ENCODE measurements around the gene QRICH2. TPM values are rescaled to one million over a fixed set of nuclear protein-coding genes. Genes with fewer than 3 reads are reported as not detected.
"Not testable (repeated sequence)": the region's sequence is repeated elsewhere in the genome, so short reads cannot be mapped to it uniquely, and the experiment has no call there.

QRICH2 gene
- total RNA-seq, 1 donor: 3.6 TPM

- Histone ChIP-seq H3K27me3 (ENCODE audit: insufficient read depth, low read length) (peaks cover 30% of the 10 kb centered on the region), H3K79me2 (ENCODE audit: insufficient read depth, low read length) (no peaks in the 10 kb centered on the region), H2AFZ (ENCODE audit: low read length) (no peak overlapping the region), H3K4me1 (ENCODE audit: insufficient read depth, low read length) (peaks cover 10% of the 10 kb centered on the region), H3K4me3 (ENCODE audit: insufficient read depth, low read length) (no peak overlapping the region), H3K9me3 (ENCODE audit: low read depth, low read length) (no peaks in the 10 kb centered on the region), H4K20me1 (ENCODE audit: insufficient read depth, low read length) (no peaks in the 10 kb centered on the region), H3K27ac (ENCODE audit: low read depth, low read length) (no peak overlapping the region), H3K36me3 (ENCODE audit: insufficient read depth, low read length) (no peaks in the 10 kb centered on the region), H3K4me2 (ENCODE audit: insufficient read depth, low read length) (no peak overlapping the region)
- no peak for TF ChIP-seq CTCF (IDR thresholded peaks at IDR 0.05; ENCODE audit: extremely low read depth, low read depth, low read length)
- DNase-seq (ENCODE audit: insufficient read length, low spot score, missing footprints): no peak
These were observed 72.2 kb downstream of the QRICH2 start for GRCh38 chr17:76235883-76236282.

GRCh38 chr17:76234354-76234679 lies 73.8 kb downstream of the QRICH2 start:
- no peak for DNase-seq (ENCODE audit: insufficient read length, low spot score, missing footprints)

GRCh38 chr17:76233588-76234353 lies 74.3 kb downstream of the QRICH2 start:
- DNase-seq (ENCODE audit: insufficient read length, low spot score, missing footprints): no peak
- Histone ChIP-seq H3K4me1 (ENCODE audit: insufficient read depth, low read length) (peaks cover 7% of the 10 kb centered on the region), H3K27ac (ENCODE audit: low read depth, low read length) (no peak overlapping the region), H3K9me3 (ENCODE audit: low read depth, low read length) (no peaks in the 10 kb centered on the region), H3K27me3 (ENCODE audit: insufficient read depth, low read length) (peaks cover 29% of the 10 kb centered on the region), H4K20me1 (ENCODE audit: insufficient read depth, low read length) (no peaks in the 10 kb centered on the region), H3K4me2 (ENCODE audit: insufficient read depth, low read length) (no peak overlapping the region), H2AFZ (ENCODE audit: low read length) (no peak overlapping the region), H3K36me3 (ENCODE audit: insufficient read depth, low read length) (no peaks in the 10 kb centered on the region), H3K4me3 (ENCODE audit: insufficient read depth, low read length) (no peak overlapping the region), H3K79me2 (ENCODE audit: insufficient read depth, low read length) (no peaks in the 10 kb centered on the region)
- TF ChIP-seq CTCF (IDR thresholded peaks at IDR 0.05; ENCODE audit: extremely low read depth, low read depth, low read length): no peak

More at GRCh38 chr17:76234354-76234679, 73.8 kb downstream of the QRICH2 start:
- no peak for TF ChIP-seq CTCF (IDR thresholded peaks at IDR 0.05; ENCODE audit: extremely low read depth, low read depth, low read length)
- Histone ChIP-seq H3K4me2 (ENCODE audit: insufficient read depth, low read length) (no peak overlapping the region), H3K36me3 (ENCODE audit: insufficient read depth, low read length) (no peaks in the 10 kb centered on the region), H4K20me1 (ENCODE audit: insufficient read depth, low read length) (no peaks in the 10 kb centered on the region), H3K27ac (ENCODE audit: low read depth, low read length) (no peak overlapping the region), H3K9me3 (ENCODE audit: low read depth, low read length) (no peaks in the 10 kb centered on the region), H2AFZ (ENCODE audit: low read length) (no peak overlapping the region), H3K27me3 (ENCODE audit: insufficient read depth, low read length) (peaks cover 30% of the 10 kb centered on the region), H3K79me2 (ENCODE audit: insufficient read depth, low read length) (no peaks in the 10 kb centered on the region), H3K4me3 (ENCODE audit: insufficient read depth, low read length) (no peak overlapping the region), H3K4me1 (ENCODE audit: insufficient read depth, low read length) (peaks cover 7% of the 10 kb centered on the region)

- H2AFZ ChIP-seq (ENCODE audit: low read length): no peak overlapping the region
- no peak for DNase-seq (ENCODE audit: insufficient read length, low spot score, missing footprints)
These were observed 75.7 kb downstream of the QRICH2 start for GRCh38 chr17:76232342-76232741.

GRCh38 chr17:76226749-76227148 lies 81.3 kb downstream of the QRICH2 start:
- H3K27ac ChIP-seq (ENCODE audit: low read depth, low read length); H2AFZ ChIP-seq (ENCODE audit: low read length); H3K36me3 ChIP-seq (ENCODE audit: insufficient read depth, low read length); H3K79me2 ChIP-seq (ENCODE audit: insufficient read depth, low read length); H4K20me1 ChIP-seq (ENCODE audit: insufficient read depth, low read length); H3K4me2 ChIP-seq (ENCODE audit: insufficient read depth, low read length); DNase-seq (ENCODE audit: insufficient read length, low spot score, missing footprints); H3K9me3 ChIP-seq (ENCODE audit: low read depth, low read length); H3K4me3 ChIP-seq (ENCODE audit: insufficient read depth, low read length); H3K4me1 ChIP-seq (ENCODE audit: insufficient read depth, low read length): not testable (repeated sequence)
- peaks cover 15% of the 10 kb centered on the region for H3K27me3 ChIP-seq (ENCODE audit: insufficient read depth, low read length)

More at GRCh38 chr17:76232342-76232741, 75.7 kb downstream of the QRICH2 start:
- no peaks in the 10 kb centered on the region for H3K9me3 ChIP-seq (ENCODE audit: low read depth, low read length)
- H3K79me2 ChIP-seq (ENCODE audit: insufficient read depth, low read length): no peaks in the 10 kb centered on the region
- H3K4me3 ChIP-seq (ENCODE audit: insufficient read depth, low read length): no peak overlapping the region
- peaks cover 15% of the 10 kb centered on the region for H3K27me3 ChIP-seq (ENCODE audit: insufficient read depth, low read length)
- H3K4me2 ChIP-seq (ENCODE audit: insufficient read depth, low read length): no peak overlapping the region
- no peaks in the 10 kb centered on the region for H3K36me3 ChIP-seq (ENCODE audit: insufficient read depth, low read length)
- no peak overlapping the region for H3K27ac ChIP-seq (ENCODE audit: low read depth, low read length)
- TF ChIP-seq CTCF (IDR thresholded peaks at IDR 0.05; ENCODE audit: extremely low read depth, low read depth, low read length): no peak
- H4K20me1 ChIP-seq (ENCODE audit: insufficient read depth, low read length): no peaks in the 10 kb centered on the region
- peaks cover 7% of the 10 kb centered on the region for H3K4me1 ChIP-seq (ENCODE audit: insufficient read depth, low read length)

- H3K27ac ChIP-seq (ENCODE audit: low read depth, low read length); H3K79me2 ChIP-seq (ENCODE audit: insufficient read depth, low read length); H3K4me2 ChIP-seq (ENCODE audit: insufficient read depth, low read length); H3K9me3 ChIP-seq (ENCODE audit: low read depth, low read length); H4K20me1 ChIP-seq (ENCODE audit: insufficient read depth, low read length); DNase-seq (ENCODE audit: insufficient read length, low spot score, missing footprints); H3K36me3 ChIP-seq (ENCODE audit: insufficient read depth, low read length); H2AFZ ChIP-seq (ENCODE audit: low read length); H3K4me1 ChIP-seq (ENCODE audit: insufficient read depth, low read length); H3K4me3 ChIP-seq (ENCODE audit: insufficient read depth, low read length): not testable (repeated sequence)
- peaks cover 15% of the 10 kb centered on the region for H3K27me3 ChIP-seq (ENCODE audit: insufficient read depth, low read length)
These were observed 82.5 kb downstream of the QRICH2 start for GRCh38 chr17:76225373-76226086.
